A549 (cell line): ENCODE measurements around the gene ADGRG6. TPM values are rescaled to one million over a fixed set of nuclear protein-coding genes. Genes with fewer than 3 reads are reported as not detected.
A peak's percentile ranks its signal among the peaks of the same experiment; 100 is the strongest.

Source experiments
- ATAC-seq, 2 experiments: fragments of 200-7000 bp in 1 of 2; fragments of >200 bp in 1 of 2; cut with Nextera tagmentation in 1 of 2; cut with Tn5 transposase in 1 of 2; 3 replicates each; pipeline versions ENCODE4 v1.8.0 to v1.9.1; 2018 to 2020; ENCODE audit warnings: mild to moderate bottlenecking in 1 of 2, moderate library complexity in 1 of 2
- CTCF ChIA-PET: fragments of 300-600 bp; sonication (Branson Sonifier 250); formaldehyde crosslinking; extraction: SDS; loops from one replicate; lab custom pipeline; 2021; ENCODE audit warnings: antibody characterized with exemption, inconsistent platforms; lab: Yijun Ruan, JAX
- POLR2A ChIA-PET: fragments of 350-600 bp; formaldehyde crosslinking; extraction: SDS; loops from one replicate; lab custom pipeline; 2021; ENCODE audit warnings: antibody characterized with exemption, inconsistent platforms; lab: Yijun Ruan, JAX
- DNase-seq, 2 experiments: peaks; one replicate each; pipeline versions ENCODE4 v3.0.0 to v3.0.0-alpha.2; 2011 to 2016; ENCODE audit warnings: low read depth in 1 of 2, low spot score in 1 of 2
- FAIRE-seq: peaks from 2 replicates; lab custom pipeline; 2011; peaks lifted over from hg19 to GRCh38; lab: Jason Lieb, UNC
- H3K27ac ChIP-seq, 2 experiments: fragments of >200 bp; sonication (Bioruptor Twin); formaldehyde crosslinking; 3 replicates each; pipeline ENCODE4 v1.5.1; 2016 to 2017
- H3K4me1 ChIP-seq: fragments of >200 bp; sonication (Bioruptor Twin); formaldehyde crosslinking; 3 replicates; pipeline ENCODE4 v1.6.1; 2016
- H3K4me2 ChIP-seq: fragments of >200 bp; sonication (Bioruptor Twin); formaldehyde crosslinking; 3 replicates; pipeline ENCODE4 v1.6.1; 2016
- H3K4me3 ChIP-seq: fragments of >200 bp; sonication (Bioruptor Twin); formaldehyde crosslinking; 3 replicates; pipeline ENCODE4 v1.5.1; 2016
- H3K9me3 ChIP-seq: fragments of >200 bp; sonication (Bioruptor Twin); formaldehyde crosslinking; 3 replicates; pipeline ENCODE4 v1.6.1; 2016
- CBX2 ChIP-seq: fragments of 200-600 bp; sonication (generic); IDR thresholded peaks from 2 replicates; pipeline ENCODE4 v1.6.1; 2016; ENCODE audit warnings: low read depth, mild to moderate bottlenecking, borderline replicate concordance
- CEBPB ChIP-seq, 2 experiments: fragments of >200 bp in 1 of 2; sonication (Bioruptor Twin) in 1 of 2; formaldehyde crosslinking in 1 of 2; IDR thresholded peaks; 2 replicates each; pipeline ENCODE4 v1.6.1; 2012 to 2016
- CHD2 ChIP-seq: fragments of 150-350 bp; IDR thresholded peaks from 2 replicates; pipeline ENCODE4 v1.6.1; 2014; ENCODE audit warnings: low read length; ENCODE audit not compliant: partially characterized antibody
- CHD4 ChIP-seq: fragments of 200-600 bp; sonication (generic); IDR thresholded peaks from 2 replicates; pipeline ENCODE4 v1.6.1; 2016; ENCODE audit warnings: antibody characterized with exemption, mild to moderate bottlenecking, borderline replicate concordance
- EHMT2 ChIP-seq: fragments of 200-600 bp; sonication (generic); IDR thresholded peaks from 2 replicates; pipeline ENCODE4 v1.6.1; 2016; ENCODE audit warnings: antibody characterized with exemption, low read depth, mild to moderate bottlenecking, moderate library complexity
- EP300 ChIP-seq, 2 experiments: fragments of >200 bp; sonication (Bioruptor Twin); formaldehyde crosslinking; IDR thresholded peaks; 2 replicates in 1 of 2; 3 replicates in 1 of 2; pipeline ENCODE4 v1.6.1; 2016 to 2017
- FOSL2 ChIP-seq, 2 experiments: fragments of 450-650 bp in 1 of 2; fragments of >200 bp in 1 of 2; sonication (Bioruptor Twin) in 1 of 2; formaldehyde crosslinking; IDR thresholded peaks; 2 replicates each; pipeline versions ENCODE4 v1.5.0 to v1.6.1; 2016 to 2020; ENCODE audit warnings: mild to moderate bottlenecking in 1 of 2, moderate library complexity in 1 of 2
- HOXA7 ChIP-seq: fragments of 250-450 bp; sonication (Bioruptor Pico); IDR thresholded peaks from 2 replicates; pipeline ENCODE4 v1.5.0; 2020; ENCODE audit warnings: mild to moderate bottlenecking, moderate library complexity
- KDM1A ChIP-seq: fragments of 200-600 bp; sonication (generic); IDR thresholded peaks from 2 replicates; pipeline ENCODE4 v1.6.1; 2016; ENCODE audit warnings: low read depth, mild to moderate bottlenecking
- NFE2L2 ChIP-seq: fragments of 150-350 bp; conservative IDR thresholded peaks from 2 replicates; pipeline ENCODE4 v1.6.1; 2014; ENCODE audit warnings: low read length
- PHF8 ChIP-seq: fragments of 200-600 bp; sonication (generic); IDR thresholded peaks from 2 replicates; pipeline ENCODE4 v1.6.1; 2016; ENCODE audit warnings: low read depth, mild to moderate bottlenecking, antibody characterized with exemption, moderate library complexity, borderline replicate concordance
- RARB ChIP-seq: fragments of 250-450 bp; sonication (Bioruptor Pico); IDR thresholded peaks from 2 replicates; pipeline ENCODE4 v1.8.0; 2021; ENCODE audit warnings: mild to moderate bottlenecking, moderate library complexity
- RCOR1 ChIP-seq: fragments of 150-350 bp; IDR thresholded peaks from 2 replicates; pipeline ENCODE4 v1.6.1; 2014; ENCODE audit warnings: antibody characterized with exemption, low read length, low read depth
- SMC3 ChIP-seq: fragments of >200 bp; sonication (Bioruptor Twin); formaldehyde crosslinking; IDR thresholded peaks from 3 replicates; pipeline ENCODE4 v1.6.1; 2018; ENCODE audit warnings: inconsistent platforms
- TFCP2L1 ChIP-seq: fragments of 250-450 bp; sonication (Bioruptor Pico); IDR thresholded peaks from 2 replicates; pipeline ENCODE4 v1.5.0; 2021; ENCODE audit warnings: mild to moderate bottlenecking
- WGBS: methylation state at CpG from one replicate; pipeline ENCODE4 v1.1.6; 2017; ENCODE audit errors: missing lambda C conversion rate; 5-methylcytosine and 5-hydroxymethylcytosine counted together
- polyA plus RNA-seq, 4 experiments: library from polyadenylated mRNA; depleted of rRNA in 3 of 4; stranded (reverse); fragments of >200 nt; fragmentation: RNase III in 1 of 4; extraction: RNeasy Plus Mini Kit Qiagen cat#74134 plus additional on column Dnase treatment in 1 of 4; gene quantifications; 2 replicates in 3 of 4; 3 replicates in 1 of 4; pipeline ENCODE4 v1.2.3, GENCODE V29; 2011 to 2017
- TF ChIP-seq, protein P1 (sequence below): fragments of >200 bp; sonication (Bioruptor Twin); formaldehyde crosslinking; IDR thresholded peaks from 3 replicates; pipeline ENCODE4 v1.5.1; 2016
- TF ChIP-seq, protein P2 (sequence below): fragments of >200 bp; sonication (Bioruptor Twin); formaldehyde crosslinking; IDR thresholded peaks from 2 replicates; pipeline ENCODE4 v1.6.1; 2016
- TF ChIP-seq, protein P3 (sequence below): fragments of >200 bp; sonication (Bioruptor Twin); formaldehyde crosslinking; IDR thresholded peaks from 3 replicates; pipeline ENCODE4 v1.6.1; 2016

The ADGRG6 gene
- polyA plus RNA-seq, 2 of the 4 experiments (the other 2 are of a cell fraction) = 55.4 to 181 TPM

DNA sequence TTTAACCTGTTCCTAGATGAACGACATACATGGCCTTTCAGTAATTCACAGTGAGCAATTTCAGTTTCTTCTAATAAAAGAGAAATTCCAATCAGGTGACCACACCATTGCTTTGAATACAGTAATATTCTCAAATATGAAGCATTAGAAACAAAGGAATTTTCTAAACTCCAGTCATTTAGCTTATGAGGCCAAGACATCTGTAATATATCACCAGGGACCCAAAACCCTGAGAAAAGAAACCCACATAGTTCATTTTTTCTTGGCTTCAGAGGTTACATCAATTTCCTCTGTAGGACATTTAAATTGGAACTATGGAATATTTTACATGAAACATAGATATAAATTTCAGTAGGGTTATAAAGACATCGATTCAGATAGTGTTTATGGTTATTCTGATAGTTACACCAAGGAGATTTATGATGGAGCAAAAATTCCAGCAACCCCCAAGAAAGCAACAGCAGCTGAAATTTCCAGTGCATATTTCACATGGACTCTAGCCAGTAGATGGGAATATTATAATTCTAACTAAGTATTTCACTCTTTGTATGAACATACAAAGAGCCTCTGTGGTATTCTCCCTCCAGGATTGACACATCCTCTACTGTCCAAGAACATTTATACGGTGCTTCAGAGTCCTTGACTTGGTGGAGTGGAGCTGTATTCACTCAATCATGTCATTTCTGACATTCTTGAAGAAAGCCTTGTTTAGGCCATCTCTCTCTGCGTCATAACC, 82.9 kb downstream of the ADGRG6 start:
- FAIRE-seq (no peak), DNase-seq (no peak), ATAC-seq (peak in 1 of 2 experiments; percentile 48; a peak in 3 of 6 replicates)
- Histone ChIP-seq H3K9me3 (no peaks in the 10 kb centered on the region), H3K4me3 (no peak overlapping the region), H3K4me1 (peaks cover 95% of the 10 kb centered on the region), H3K4me2 (peak overlapping the region; percentile 64), H3K27ac (peak overlapping the region; percentile 68 to 94)
- TF ChIP-seq, protein P1, sequence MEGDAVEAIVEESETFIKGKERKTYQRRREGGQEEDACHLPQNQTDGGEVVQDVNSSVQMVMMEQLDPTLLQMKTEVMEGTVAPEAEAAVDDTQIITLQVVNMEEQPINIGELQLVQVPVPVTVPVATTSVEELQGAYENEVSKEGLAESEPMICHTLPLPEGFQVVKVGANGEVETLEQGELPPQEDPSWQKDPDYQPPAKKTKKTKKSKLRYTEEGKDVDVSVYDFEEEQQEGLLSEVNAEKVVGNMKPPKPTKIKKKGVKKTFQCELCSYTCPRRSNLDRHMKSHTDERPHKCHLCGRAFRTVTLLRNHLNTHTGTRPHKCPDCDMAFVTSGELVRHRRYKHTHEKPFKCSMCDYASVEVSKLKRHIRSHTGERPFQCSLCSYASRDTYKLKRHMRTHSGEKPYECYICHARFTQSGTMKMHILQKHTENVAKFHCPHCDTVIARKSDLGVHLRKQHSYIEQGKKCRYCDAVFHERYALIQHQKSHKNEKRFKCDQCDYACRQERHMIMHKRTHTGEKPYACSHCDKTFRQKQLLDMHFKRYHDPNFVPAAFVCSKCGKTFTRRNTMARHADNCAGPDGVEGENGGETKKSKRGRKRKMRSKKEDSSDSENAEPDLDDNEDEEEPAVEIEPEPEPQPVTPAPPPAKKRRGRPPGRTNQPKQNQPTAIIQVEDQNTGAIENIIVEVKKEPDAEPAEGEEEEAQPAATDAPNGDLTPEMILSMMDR = no peak
- TF ChIP-seq, protein P2, sequence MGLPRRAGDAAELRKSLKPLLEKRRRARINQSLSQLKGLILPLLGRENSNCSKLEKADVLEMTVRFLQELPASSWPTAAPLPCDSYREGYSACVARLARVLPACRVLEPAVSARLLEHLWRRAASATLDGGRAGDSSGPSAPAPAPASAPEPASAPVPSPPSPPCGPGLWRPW = no peak
- no peak for TF ChIP-seq KDM1A
- TF ChIP-seq EHMT2 = no peak
- TF ChIP-seq NFE2L2 = no peak
- TF ChIP-seq PHF8 = no peak
- TF ChIP-seq HOXA7 (CRISPR knock-in tag) = no peak
- TF ChIP-seq FOSL2 (IDR thresholded peaks at IDR 0.05) = no peak
- no peak for TF ChIP-seq FOSL2 (CRISPR knock-in tag; IDR thresholded peaks at IDR 0.05)
- no peak for TF ChIP-seq RCOR1
- TF ChIP-seq SMC3 = no peak
- TF ChIP-seq RARB (CRISPR knock-in tag) = no peak
- TF ChIP-seq, protein P3, sequence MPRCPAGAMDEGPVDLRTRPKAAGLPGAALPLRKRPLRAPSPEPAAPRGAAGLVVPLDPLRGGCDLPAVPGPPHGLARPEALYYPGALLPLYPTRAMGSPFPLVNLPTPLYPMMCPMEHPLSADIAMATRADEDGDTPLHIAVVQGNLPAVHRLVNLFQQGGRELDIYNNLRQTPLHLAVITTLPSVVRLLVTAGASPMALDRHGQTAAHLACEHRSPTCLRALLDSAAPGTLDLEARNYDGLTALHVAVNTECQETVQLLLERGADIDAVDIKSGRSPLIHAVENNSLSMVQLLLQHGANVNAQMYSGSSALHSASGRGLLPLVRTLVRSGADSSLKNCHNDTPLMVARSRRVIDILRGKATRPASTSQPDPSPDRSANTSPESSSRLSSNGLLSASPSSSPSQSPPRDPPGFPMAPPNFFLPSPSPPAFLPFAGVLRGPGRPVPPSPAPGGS = no peak
- no peak for TF ChIP-seq EP300 (IDR thresholded peaks at IDR 0.05)
- no peak for TF ChIP-seq CBX2
- TF ChIP-seq TFCP2L1 (CRISPR knock-in tag) = no peak
- WGBS = 32% methylated on average over 4 of the region's 4 CpGs
- CTCF ChIA-PET = no interaction called here
- POLR2A ChIA-PET = no interaction called here

DNA sequence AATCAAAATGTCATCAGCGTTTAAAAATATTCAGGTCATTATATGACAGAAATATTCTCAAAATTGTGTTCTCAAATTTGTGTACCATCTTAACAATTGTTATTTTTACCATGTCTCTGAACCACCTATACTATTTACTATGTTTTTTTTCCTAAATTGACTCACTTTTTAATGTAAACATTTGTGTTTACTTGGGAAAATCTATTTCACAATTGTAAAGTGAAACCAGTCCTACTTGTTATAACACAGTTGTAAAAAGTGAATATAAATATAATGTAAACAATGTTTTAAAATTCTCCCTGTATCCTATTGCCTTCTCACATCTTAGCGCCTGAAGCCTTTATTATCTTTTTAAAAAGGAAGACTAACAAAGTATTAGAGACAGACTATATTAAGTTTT, 83.5 kb downstream of the ADGRG6 start:
- ATAC-seq (no peak), DNase-seq (no peak), FAIRE-seq (no peak)
- ChIA-PET POLR2A (no interaction called here), CTCF (no interaction called here)
- H3K4me2 ChIP-seq = peak overlapping the region; percentile 64
- no peaks in the 10 kb centered on the region for H3K9me3 ChIP-seq
- TF ChIP-seq CHD2 = no peak
- no peak for TF ChIP-seq FOSL2 (IDR thresholded peaks at IDR 0.05)
- peak; percentile 29; the same call in 1 of the 2 replicates for TF ChIP-seq FOSL2 (CRISPR knock-in tag; IDR thresholded peaks at IDR 0.05)
- peak in 1 of 2 experiments; percentile 62; a peak in 2 of 4 replicates for TF ChIP-seq CEBPB (IDR thresholded peaks at IDR 0.05)
- no peak overlapping the region for H3K4me3 ChIP-seq
- H3K27ac ChIP-seq = peak overlapping the region; percentile 68 to 94
- peaks cover 89% of the 10 kb centered on the region for H3K4me1 ChIP-seq
- 46% methylated on average over 2 of the region's 2 CpGs for WGBS

DNA sequence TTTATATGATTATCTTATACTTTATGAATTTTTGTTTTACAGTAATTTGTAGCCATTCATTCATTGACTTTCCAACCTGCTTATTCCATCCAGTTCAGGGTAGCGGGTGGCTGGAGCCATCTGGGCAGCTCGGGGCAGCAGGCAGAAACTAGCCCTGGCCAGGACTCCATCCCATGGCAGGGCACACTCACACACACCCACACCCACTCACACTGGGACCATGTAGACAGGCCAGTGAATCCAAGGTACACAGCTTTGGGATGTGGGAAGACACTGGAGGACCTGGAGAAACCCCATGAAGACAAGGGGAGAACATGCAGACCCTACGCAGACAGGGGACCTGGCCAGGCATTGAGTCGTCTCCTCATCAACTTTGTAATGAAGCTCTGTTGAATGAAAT, 84.8 kb downstream of the ADGRG6 start:
- ChIA-PET CTCF (interaction anchor here (1.0 to 3.4 kb wide), 11 partner anchors 9 to 239 kb away, joined by 3 to 22 read pairs (median 4); partner anchors contain the start of genes ADGRG6, NMBR and VTA1), POLR2A (interaction anchor here (1.5 kb wide), 1 partner anchor 85 kb away, joined by 4 read pairs; the partner anchor contains the start of gene ADGRG6)
- ATAC-seq = peak in 1 of 2 experiments; percentile 44; a peak in 3 of 6 replicates
- H3K9me3 ChIP-seq = no peaks in the 10 kb centered on the region
- no peak for FAIRE-seq
- no peak overlapping the region for H3K4me3 ChIP-seq
- 94% methylated on average over 4 of the region's 4 CpGs for WGBS
- peak overlapping the region; percentile 47; the same call in 1 of the 3 replicates for H3K4me2 ChIP-seq
- no peak for DNase-seq
- H3K4me1 ChIP-seq = peaks cover 76% of the 10 kb centered on the region
- TF ChIP-seq SMC3 (no peak), CHD4 (no peak), RARB (CRISPR knock-in tag) (no peak)
- peak overlapping the region; percentile 54 to 82; a peak in 5 of 6 replicates for H3K27ac ChIP-seq
